ENCODE results near the gene CD300LD.

GRCh38 chr17:74579900-74580299, 12.2 kb downstream of the CD300LD start:
- TF ChIP-seq EZH2 (IDR thresholded peaks at IDR 0.05; ENCODE audit: low read depth, unreplicated experiment) (no peak), CTCF (conservative IDR thresholded peaks at IDR 0.05; ENCODE audit: low read depth in 2 of 2) (no peak), POLR2AphosphoS5 (IDR thresholded peaks at IDR 0.05; ENCODE audit: low read depth) (no peak)

All from GM23338 (cell line).